Chondrocyte (in vitro differentiated cells): ENCODE measurements around the gene GAPVD1. TPM values are rescaled to one million over a fixed set of nuclear protein-coding genes. Genes with fewer than 3 reads are reported as not detected.
"Not testable (repeated sequence)": the region's sequence is repeated elsewhere in the genome, so short reads cannot be mapped to it uniquely, and the experiment has no call there.

Source experiments
- DNase-seq: peaks from one replicate; pipeline ENCODE4 v3.0.0; 2021; ENCODE audit warnings: mixed read lengths, low spot score
- H3K27ac Mint-ChIP-seq: one replicate; pipeline ENCODE4 v1.8.0; 2021; ENCODE audit warnings: mild to moderate bottlenecking, moderate library complexity, mixed read lengths; ENCODE audit not compliant: unreplicated experiment
- H3K27me3 Mint-ChIP-seq: 2 replicates; pipeline ENCODE4 v1.8.0; 2021; ENCODE audit warnings: low read depth, mixed read lengths
- H3K36me3 Mint-ChIP-seq: 2 replicates; pipeline ENCODE4 v1.8.0; 2021; ENCODE audit warnings: low read depth, mixed read lengths
- H3K4me1 Mint-ChIP-seq: 2 replicates; pipeline ENCODE4 v1.8.0; 2021; ENCODE audit warnings: low read depth, mild to moderate bottlenecking, mixed read lengths
- H3K4me3 Mint-ChIP-seq: one replicate; pipeline ENCODE4 v1.8.0; 2021; ENCODE audit warnings: mild to moderate bottlenecking, moderate library complexity, mixed read lengths; ENCODE audit not compliant: unreplicated experiment
- H3K9me3 Mint-ChIP-seq: 2 replicates; pipeline ENCODE4 v1.8.0; 2021; ENCODE audit warnings: low read depth, mixed read lengths
- total RNA-seq: library from RNA; stranded (reverse); gene quantifications from 3 replicates; pipeline ENCODE4 v1.2.1, GENCODE V29; 2021
- TF ChIP-seq, protein P1 (sequence below): fragments of 200-600 bp; sonication (generic); IDR thresholded peaks from 2 replicates; pipeline ENCODE4 v1.5.0; 2021; ENCODE audit warnings: antibody characterized with exemption, mild to moderate bottlenecking, moderate library complexity

GAPVD1 gene
- total RNA-seq, 1 donor from 2014 or later, result 46.2 TPM

DNA sequence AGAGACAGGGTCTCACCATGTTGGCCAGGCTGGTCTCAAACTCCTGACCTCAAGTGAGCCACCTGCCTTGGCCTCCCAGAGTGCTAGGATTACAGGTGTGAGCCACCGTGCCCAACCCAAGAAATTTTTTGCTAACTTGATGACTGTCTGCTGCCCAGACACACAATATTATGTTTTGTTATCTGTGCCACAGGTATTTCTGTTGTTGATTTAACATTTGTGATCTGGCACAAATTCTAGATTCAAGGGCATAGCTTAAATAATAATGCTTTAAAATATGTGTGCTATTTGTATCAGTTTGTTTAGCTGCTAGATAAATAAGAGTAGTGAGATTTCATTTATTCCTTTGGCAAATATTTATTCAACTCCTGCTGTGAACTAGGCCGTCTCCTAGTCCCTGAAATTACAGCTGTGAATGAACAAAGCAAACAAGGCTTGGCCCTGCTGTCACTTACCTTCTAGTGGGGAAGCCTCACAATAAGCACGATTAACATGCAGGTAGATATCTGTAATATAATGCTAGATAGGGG is 35.3 kb downstream of the GAPVD1 start:
- Mint-ChIP-seq H3K4me3 (no peak overlapping the region), H3K27me3 (no peaks in the 10 kb centered on the region), H3K27ac (peak overlapping the region; percentile 73), H3K9me3 (no peaks in the 10 kb centered on the region), H3K36me3 (peaks cover 3% of the 10 kb centered on the region), H3K4me1 (peaks cover 25% of the 10 kb centered on the region)
- no peak for DNase-seq
- TF ChIP-seq, protein P1, sequence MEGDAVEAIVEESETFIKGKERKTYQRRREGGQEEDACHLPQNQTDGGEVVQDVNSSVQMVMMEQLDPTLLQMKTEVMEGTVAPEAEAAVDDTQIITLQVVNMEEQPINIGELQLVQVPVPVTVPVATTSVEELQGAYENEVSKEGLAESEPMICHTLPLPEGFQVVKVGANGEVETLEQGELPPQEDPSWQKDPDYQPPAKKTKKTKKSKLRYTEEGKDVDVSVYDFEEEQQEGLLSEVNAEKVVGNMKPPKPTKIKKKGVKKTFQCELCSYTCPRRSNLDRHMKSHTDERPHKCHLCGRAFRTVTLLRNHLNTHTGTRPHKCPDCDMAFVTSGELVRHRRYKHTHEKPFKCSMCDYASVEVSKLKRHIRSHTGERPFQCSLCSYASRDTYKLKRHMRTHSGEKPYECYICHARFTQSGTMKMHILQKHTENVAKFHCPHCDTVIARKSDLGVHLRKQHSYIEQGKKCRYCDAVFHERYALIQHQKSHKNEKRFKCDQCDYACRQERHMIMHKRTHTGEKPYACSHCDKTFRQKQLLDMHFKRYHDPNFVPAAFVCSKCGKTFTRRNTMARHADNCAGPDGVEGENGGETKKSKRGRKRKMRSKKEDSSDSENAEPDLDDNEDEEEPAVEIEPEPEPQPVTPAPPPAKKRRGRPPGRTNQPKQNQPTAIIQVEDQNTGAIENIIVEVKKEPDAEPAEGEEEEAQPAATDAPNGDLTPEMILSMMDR, result no peak

- TF ChIP-seq, protein P1, result no peak
- H3K27ac Mint-ChIP-seq, result no peak overlapping the region
- no peak overlapping the region for H3K4me3 Mint-ChIP-seq
- H3K9me3 Mint-ChIP-seq, result no peaks in the 10 kb centered on the region
- no peaks in the 10 kb centered on the region for H3K27me3 Mint-ChIP-seq
- H3K4me1 Mint-ChIP-seq, result peaks cover 25% of the 10 kb centered on the region
- peaks cover 11% of the 10 kb centered on the region for H3K36me3 Mint-ChIP-seq
- DNase-seq, result no peak
Observed at GRCh38 chr9:125297917-125298316, 36.3 kb downstream of the GAPVD1 start.

DNA sequence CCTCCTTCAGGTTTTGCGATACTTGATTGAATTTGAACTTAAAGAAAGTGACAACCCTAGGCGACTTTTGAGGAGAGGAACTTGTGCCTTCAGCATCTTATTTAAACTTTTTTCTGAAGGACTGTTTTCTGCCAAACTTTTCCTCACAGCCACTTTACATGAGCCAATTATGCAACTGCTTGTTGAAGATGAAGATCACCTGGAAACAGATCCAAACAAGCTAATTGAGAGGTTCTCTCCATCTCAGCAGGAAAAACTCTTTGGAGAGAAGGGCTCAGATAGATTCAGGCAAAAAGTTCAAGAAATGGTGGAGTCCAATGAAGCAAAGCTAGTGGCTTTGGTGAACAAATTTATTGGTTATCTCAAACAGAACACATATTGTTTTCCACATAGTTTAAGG is 40.6 kb downstream of the GAPVD1 start:
- H3K36me3 Mint-ChIP-seq, result peaks cover 20% of the 10 kb centered on the region
- no peaks in the 10 kb centered on the region for H3K9me3 Mint-ChIP-seq
- no peak overlapping the region for H3K4me3 Mint-ChIP-seq
- H3K4me1 Mint-ChIP-seq, result peaks cover 17% of the 10 kb centered on the region
- DNase-seq, result no peak
- H3K27ac Mint-ChIP-seq, result no peak overlapping the region
- H3K27me3 Mint-ChIP-seq, result no peaks in the 10 kb centered on the region
- TF ChIP-seq, protein P1, result no peak

- Mint-ChIP-seq H3K4me1 (peaks cover 8% of the 10 kb centered on the region), H3K9me3 (no peaks in the 10 kb centered on the region), H3K4me3 (no peak overlapping the region), H3K27ac (no peak overlapping the region), H3K27me3 (no peaks in the 10 kb centered on the region), H3K36me3 (peaks cover 26% of the 10 kb centered on the region)
- DNase-seq, result no peak
- TF ChIP-seq, protein P1, result no peak
Observed at GRCh38 chr9:125304273-125304672, 42.6 kb downstream of the GAPVD1 start.

GRCh38 chr9:125312411-125312810 is 50.8 kb downstream of the GAPVD1 start:
- TF ChIP-seq, protein P1, result no peak
- no peaks in the 10 kb centered on the region for H3K4me1 Mint-ChIP-seq
- no peak overlapping the region for H3K4me3 Mint-ChIP-seq
- H3K27ac Mint-ChIP-seq, result no peak overlapping the region
- no peaks in the 10 kb centered on the region for H3K9me3 Mint-ChIP-seq
- no peak for DNase-seq
- H3K36me3 Mint-ChIP-seq, result peaks cover 27% of the 10 kb centered on the region
- no peaks in the 10 kb centered on the region for H3K27me3 Mint-ChIP-seq

GRCh38 chr9:125316359-125316758 is 54.7 kb downstream of the GAPVD1 start:
- H3K27me3 Mint-ChIP-seq, DNase-seq, H3K4me3 Mint-ChIP-seq, H3K27ac Mint-ChIP-seq, H3K9me3 Mint-ChIP-seq, H3K4me1 Mint-ChIP-seq: not testable (repeated sequence)
- H3K36me3 Mint-ChIP-seq, result peaks cover 31% of the 10 kb centered on the region
